ENCODE measurements around the gene DNAH17. TPM values are rescaled to one million over a fixed set of nuclear protein-coding genes. Genes with fewer than 3 reads are reported as not detected.
A peak's percentile ranks its signal among the peaks of the same experiment; 100 is the strongest.

DNAH17 gene
- total RNA-seq, 1 experiment from 2014 or later, result 0.13 TPM

- no peak overlapping the region for H2BK120ac ChIP-seq (ENCODE audit: low read depth, low read length, poor library complexity, severe bottlenecking)
These were observed 5.9 kb upstream of the DNAH17 start for GRCh38 chr17:78583091-78583490.

More at GRCh38 chr17:78583091-78583490, 5.9 kb upstream of the DNAH17 start:
- Histone ChIP-seq H4K8ac (replicated peaks; ENCODE audit: insufficient read length, low read depth, low read length) (no peak overlapping the region), H2BK5ac (ENCODE audit: insufficient read length, low read length) (no peak overlapping the region), H3K9me3 (ENCODE audit: control insufficient read depth, low read depth, low read length) (no peaks in the 10 kb centered on the region), H4K20me1 (ENCODE audit: control insufficient read depth, insufficient read depth, insufficient read length) (no peaks in the 10 kb centered on the region), H3K79me2 (ENCODE audit: insufficient read depth, low read length) (no peaks in the 10 kb centered on the region), H3K27ac (ENCODE audit: insufficient read length, low read depth, low read length) (no peak overlapping the region), H3K79me1 (ENCODE audit: insufficient read depth, low read depth, low read length, poor library complexity, severe bottlenecking) (no peaks in the 10 kb centered on the region), H3T11ph (ENCODE audit: low read length) (no peak overlapping the region), H4K5ac (ENCODE audit: insufficient read length, low read depth, low read length) (no peak overlapping the region), H3K23me2 (ENCODE audit: insufficient read length, low read depth, low read length, poor library complexity, severe bottlenecking) (no peaks in the 10 kb centered on the region), H3K4ac (ENCODE audit: low read depth, low read length) (no peak overlapping the region), H2BK15ac (ENCODE audit: low read depth, low read length) (no peak overlapping the region), H3K56ac (ENCODE audit: insufficient read length, low read depth, low read length) (no peak overlapping the region), H3K27me3 (ENCODE audit: insufficient read depth, low read length) (no peaks in the 10 kb centered on the region), H4K91ac (ENCODE audit: insufficient read length, low read depth, low read length) (no peak overlapping the region), H2AFZ (ENCODE audit: low read length) (no peak overlapping the region), H3K4me2 (ENCODE audit: insufficient read depth, insufficient read length, low read length) (no peak overlapping the region), H3K4me1 (ENCODE audit: insufficient read depth, low read length) (no peaks in the 10 kb centered on the region), H2AK5ac (ENCODE audit: insufficient read length, low read length) (no peak overlapping the region), H3K9ac (ENCODE audit: extremely low read depth, insufficient read length, low read length) (no peak overlapping the region), H2BK12ac (ENCODE audit: insufficient read length, low read depth, low read length) (no peak overlapping the region), H3K18ac (ENCODE audit: insufficient read length, low read depth, low read length) (no peak overlapping the region), H3K14ac (ENCODE audit: insufficient read depth, low read length) (no peak overlapping the region), H2BK20ac (ENCODE audit: low read depth, low read length, poor library complexity, severe bottlenecking) (no peak overlapping the region), H3K23ac (ENCODE audit: insufficient read length, low read depth, low read length) (no peak overlapping the region)
- peaks cover 15 to 24% of the 10 kb centered on the region in 2 experiments for H3K4me1 Mint-ChIP-seq
- peaks cover 3 to 4% of the 10 kb centered on the region in 2 experiments; a peak in 3 of 5 replicates for H3K9me3 Mint-ChIP-seq
- peak; percentile 78 for DNase-seq
- H3K36me3 Mint-ChIP-seq (ENCODE audit: insufficient read depth in 1 of 3, low read depth in 3 of 3), result no peaks in the 10 kb centered on the region; a peak in 3 of 7 replicates
- H3K4me3 Mint-ChIP-seq, result no peak overlapping the region
- WGBS (ENCODE audit: extremely low coverage, insufficient read length, low lambda C conversion rate), result no CpG with 5 or more reads among the region's 4 CpGs
- H3K27me3 Mint-ChIP-seq (ENCODE audit: low read depth), result peaks cover 18% of the 10 kb centered on the region
- peak overlapping the region in 2 of 3 experiments; percentile 22 to 90; a peak in 1 of 7 replicates for H3K27ac Mint-ChIP-seq
- TF ChIP-seq CTCF (conservative IDR thresholded peaks at IDR 0.05), result no peak

Measured in H9 (cell line).